GM13977 (cell line): Measurements from ENCODE around the gene FNIP2.

Experiments used
- DNase-seq: peaks from one replicate; pipeline ENCODE4 v3.0.0; 2012; ENCODE audit warnings: low spot score
- in situ Hi-C: fragments of 300-500 bp; cut with MboI; formaldehyde crosslinking; loops from one replicate; pipeline ENCODE4 v1.12.0; 2022; ENCODE audit warnings: low sequenced_read_pairs, low pct_unique_long_range_greater_than_20kb, mixed read lengths, inconsistent platforms; ENCODE audit not compliant: unreplicated experiment
- TF ChIP-seq, protein P1 (sequence below): IDR thresholded peaks from 2 replicates; pipeline ENCODE4 v1.5.1; 2012; ENCODE audit warnings: mild to moderate bottlenecking, control low read depth; ENCODE audit not compliant: insufficient read depth; ENCODE audit errors: extremely low read depth, missing control alignments

The FNIP2 gene

GRCh38 chr4:158768555-158769174 lies at the start of gene FNIP2:
Gene FNIP2 (plus strand): TSS chr4:158769026. CDS start chr4:158769213, 187 bp downstream.
- DNase-seq, result peak; percentile 88
- in situ Hi-C loops, result no loop called here
- TF ChIP-seq, protein P1, sequence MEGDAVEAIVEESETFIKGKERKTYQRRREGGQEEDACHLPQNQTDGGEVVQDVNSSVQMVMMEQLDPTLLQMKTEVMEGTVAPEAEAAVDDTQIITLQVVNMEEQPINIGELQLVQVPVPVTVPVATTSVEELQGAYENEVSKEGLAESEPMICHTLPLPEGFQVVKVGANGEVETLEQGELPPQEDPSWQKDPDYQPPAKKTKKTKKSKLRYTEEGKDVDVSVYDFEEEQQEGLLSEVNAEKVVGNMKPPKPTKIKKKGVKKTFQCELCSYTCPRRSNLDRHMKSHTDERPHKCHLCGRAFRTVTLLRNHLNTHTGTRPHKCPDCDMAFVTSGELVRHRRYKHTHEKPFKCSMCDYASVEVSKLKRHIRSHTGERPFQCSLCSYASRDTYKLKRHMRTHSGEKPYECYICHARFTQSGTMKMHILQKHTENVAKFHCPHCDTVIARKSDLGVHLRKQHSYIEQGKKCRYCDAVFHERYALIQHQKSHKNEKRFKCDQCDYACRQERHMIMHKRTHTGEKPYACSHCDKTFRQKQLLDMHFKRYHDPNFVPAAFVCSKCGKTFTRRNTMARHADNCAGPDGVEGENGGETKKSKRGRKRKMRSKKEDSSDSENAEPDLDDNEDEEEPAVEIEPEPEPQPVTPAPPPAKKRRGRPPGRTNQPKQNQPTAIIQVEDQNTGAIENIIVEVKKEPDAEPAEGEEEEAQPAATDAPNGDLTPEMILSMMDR, result no peak

DNA sequence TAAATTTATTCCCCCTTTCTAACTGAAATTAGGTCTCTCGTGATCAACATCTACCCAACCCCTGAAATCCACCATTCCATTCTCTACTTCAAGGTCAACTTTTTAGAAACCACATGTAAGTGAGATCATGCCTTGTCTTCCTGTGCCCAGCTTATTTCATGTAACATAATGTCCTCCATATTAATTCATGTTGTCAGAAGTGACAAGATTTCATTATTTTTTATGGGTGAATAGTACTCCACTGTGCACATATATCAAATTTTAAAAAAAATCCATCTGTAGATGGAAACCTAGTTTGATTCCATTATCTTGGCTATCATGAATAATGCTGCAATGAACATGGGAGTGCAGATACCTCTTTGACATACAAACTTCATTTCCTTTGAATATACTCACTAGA lies 47.1 kb upstream of the FNIP2 start:
- in situ Hi-C loops, result no loop called here
- DNase-seq, result no peak
- TF ChIP-seq, protein P1, result no peak

- in situ Hi-C loops, result no loop called here
- DNase-seq, result no peak
Observed at GRCh38 chr4:158722291-158722916, 46.4 kb upstream of the FNIP2 start.

GRCh38 chr4:158722917-158723793 lies 45.7 kb upstream of the FNIP2 start, which contains the start of gene PPID:
Gene PPID (minus strand): TSS chr4:158723396. CDS start chr4:158723288, 108 bp downstream.
- DNase-seq, result peak; percentile 84
- in situ Hi-C loops, result no loop called here
- TF ChIP-seq, protein P1, result no peak

More at GRCh38 chr4:158722291-158722916, 46.4 kb upstream of the FNIP2 start:
- TF ChIP-seq, protein P1, result no peak

- in situ Hi-C loops, result loop anchor here (25.0 kb wide), 2 partner anchors 463 to 713 kb away; no protein-coding TSS in a partner anchor
- no peak for DNase-seq
- TF ChIP-seq, protein P1, result no peak
Observed at GRCh38 chr4:158724637-158725036, 44.2 kb upstream of the FNIP2 start.

DNA sequence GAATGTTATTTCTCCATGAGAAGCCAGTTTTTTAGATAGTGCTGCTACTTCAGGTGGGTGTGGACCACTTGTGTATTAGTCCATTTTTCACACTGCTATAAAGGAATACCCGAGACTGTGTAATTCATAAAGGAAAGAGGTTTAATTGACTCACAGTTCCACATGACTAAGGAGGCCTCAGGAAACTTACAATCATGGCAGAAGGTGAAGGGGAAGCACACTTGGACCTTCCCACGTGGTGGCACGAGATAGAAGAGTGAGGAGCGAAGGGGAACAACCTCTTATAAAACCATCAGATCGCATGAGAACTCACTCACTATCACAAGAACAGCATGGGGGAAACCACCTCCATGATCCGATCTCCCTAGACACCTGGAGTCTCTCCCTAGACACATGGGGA lies 42.2 kb upstream of the FNIP2 start:
- in situ Hi-C loops, result loop anchor here (25.0 kb wide), 2 partner anchors 461 to 711 kb away; no protein-coding TSS in a partner anchor
- TF ChIP-seq, protein P1, result no peak
- DNase-seq, result no peak
